ENCODE data around the gene LVRN. TPM values are rescaled to one million over a fixed set of nuclear protein-coding genes. Genes with fewer than 3 reads are reported as not detected.

Gene LVRN
- total and polyA plus RNA-seq, 4 experiments from 2014 or later, result not detected

GRCh38 chr5:116025866-116026265 lies 63.6 kb downstream of the LVRN start:
- H3K4me3 ChIP-seq (ENCODE audit: low read length in 2 of 2), result no peak overlapping the region
- H3K4me1 ChIP-seq (ENCODE audit: insufficient read depth, low read length), result no peaks in the 10 kb centered on the region
- H3K27me3 ChIP-seq (ENCODE audit: insufficient read depth, low read length), result no peaks in the 10 kb centered on the region
- Mint-ChIP-seq H3K27ac (no peak overlapping the region), H3K27me3 (peaks cover 3 to 15% of the 10 kb centered on the region in 2 donors), H3K36me3 (no peaks in the 10 kb centered on the region), H3K4me1 (no peaks in the 10 kb centered on the region), H3K9me3 (no peaks in the 10 kb centered on the region), H3K4me3 (no peak overlapping the region)
- no peak for DNase-seq
- intact Hi-C loops (cut with micrococcal nuclease), result no loop called here
- ChIA-PET POLR2A (ENCODE audit: partially characterized antibody) (no interaction called here), CTCF (ENCODE audit: partially characterized antibody) (no interaction called here)
- H3K36me3 ChIP-seq (ENCODE audit: insufficient read depth, low read length), result no peaks in the 10 kb centered on the region
- no peak overlapping the region for H3K27ac ChIP-seq (ENCODE audit: low read depth, low read length)
- H3K9me3 ChIP-seq (ENCODE audit: control insufficient read depth in 1 of 2, low read length in 2 of 2), result no peaks in the 10 kb centered on the region

- no peaks in the 10 kb centered on the region for H3K36me3 ChIP-seq (ENCODE audit: insufficient read depth, low read length)
- H3K4me1 ChIP-seq (ENCODE audit: insufficient read depth, low read length), result no peaks in the 10 kb centered on the region
- no peak within 1 kb of the TSS for H3K27ac ChIP-seq (ENCODE audit: low read depth, low read length)
- no peaks in the 10 kb centered on the region for H3K27me3 ChIP-seq (ENCODE audit: insufficient read depth, low read length)
- H3K9me3 ChIP-seq (ENCODE audit: control insufficient read depth in 1 of 2, low read length in 2 of 2), result no peaks in the 10 kb centered on the region
- no peak within 1 kb of the TSS for H3K4me3 Mint-ChIP-seq
- H3K4me3 ChIP-seq (ENCODE audit: low read length in 2 of 2), result no peak within 1 kb of the TSS
- peaks cover 0 to 1% (median 0%) of the 10 kb centered on the region in 4 donors for H3K4me1 Mint-ChIP-seq
- H3K27me3 Mint-ChIP-seq, result peaks cover 6 to 15% of the 10 kb centered on the region in 2 donors
- H3K9me3 Mint-ChIP-seq, result no peaks in the 10 kb centered on the region
- no peaks in the 10 kb centered on the region for H3K36me3 Mint-ChIP-seq
- intact Hi-C loops (cut with micrococcal nuclease), result no loop called here
- POLR2A ChIA-PET (ENCODE audit: partially characterized antibody), result no interaction called here
- no peak for DNase-seq
- CTCF ChIA-PET (ENCODE audit: partially characterized antibody), result interaction anchor here (1.3 kb wide), 1 partner anchor 397 kb away, joined by 4 read pairs; no protein-coding TSS in a partner anchor
- no peak within 1 kb of the TSS for H3K27ac Mint-ChIP-seq
Observed at GRCh38 chr5:116032094-116032517, 69.8 kb downstream of the LVRN start, which contains the start of gene ARL14EPL. TSS of gene ARL14EPL (plus strand) at chr5:116032472. CDS start at chr5:116051466, 18,994 bp downstream.

- Histone ChIP-seq H3K27me3 (ENCODE audit: insufficient read depth, low read length) (no peaks in the 10 kb centered on the region), H3K9me3 (ENCODE audit: control insufficient read depth in 1 of 2, low read length in 2 of 2) (no peaks in the 10 kb centered on the region), H3K4me3 (ENCODE audit: low read length in 2 of 2) (no peak overlapping the region), H3K36me3 (ENCODE audit: insufficient read depth, low read length) (no peaks in the 10 kb centered on the region), H3K27ac (ENCODE audit: low read depth, low read length) (no peak overlapping the region), H3K4me1 (ENCODE audit: insufficient read depth, low read length) (no peaks in the 10 kb centered on the region)
- Mint-ChIP-seq H3K27me3 (peaks cover 9 to 14% of the 10 kb centered on the region in 2 donors), H3K27ac (no peak overlapping the region), H3K36me3 (no peaks in the 10 kb centered on the region), H3K9me3 (no peaks in the 10 kb centered on the region), H3K4me1 (peaks cover 0 to 1% (median 0%) of the 10 kb centered on the region in 4 donors), H3K4me3 (no peak overlapping the region)
- CTCF ChIA-PET (ENCODE audit: partially characterized antibody), result no interaction called here
- POLR2A ChIA-PET (ENCODE audit: partially characterized antibody), result no interaction called here
- DNase-seq, result no peak
- intact Hi-C loops (cut with micrococcal nuclease), result no loop called here
Observed at GRCh38 chr5:116032991-116033390, 70.7 kb downstream of the LVRN start.

GRCh38 chr5:116035123-116035522 lies 72.8 kb downstream of the LVRN start:
- CTCF ChIA-PET (ENCODE audit: partially characterized antibody), result no interaction called here
- POLR2A ChIA-PET (ENCODE audit: partially characterized antibody), result no interaction called here
- Mint-ChIP-seq H3K4me3 (no peak overlapping the region), H3K27me3 (peaks cover 10 to 15% of the 10 kb centered on the region in 2 donors), H3K4me1 (peaks cover 0 to 1% (median 0%) of the 10 kb centered on the region in 4 donors), H3K27ac (no peak overlapping the region), H3K36me3 (no peaks in the 10 kb centered on the region), H3K9me3 (no peaks in the 10 kb centered on the region)
- intact Hi-C loops (cut with micrococcal nuclease), result no loop called here
- no peak overlapping the region for H3K27ac ChIP-seq (ENCODE audit: low read depth, low read length)
- no peaks in the 10 kb centered on the region for H3K9me3 ChIP-seq (ENCODE audit: control insufficient read depth in 1 of 2, low read length in 2 of 2)
- no peak overlapping the region for H3K4me3 ChIP-seq (ENCODE audit: low read length in 2 of 2)
- no peak for DNase-seq
- H3K4me1 ChIP-seq (ENCODE audit: insufficient read depth, low read length), result no peaks in the 10 kb centered on the region
- H3K27me3 ChIP-seq (ENCODE audit: insufficient read depth, low read length), result no peaks in the 10 kb centered on the region
- H3K36me3 ChIP-seq (ENCODE audit: insufficient read depth, low read length), result no peaks in the 10 kb centered on the region

- Mint-ChIP-seq H3K4me3 (no peak overlapping the region), H3K36me3 (no peaks in the 10 kb centered on the region), H3K27me3 (peaks cover 11 to 15% of the 10 kb centered on the region in 2 donors), H3K4me1 (no peaks in the 10 kb centered on the region), H3K27ac (no peak overlapping the region), H3K9me3 (peaks cover 0 to 2% (median 0%) of the 10 kb centered on the region in 8 donors)
- Histone ChIP-seq H3K27me3 (ENCODE audit: insufficient read depth, low read length) (no peaks in the 10 kb centered on the region), H3K9me3 (ENCODE audit: control insufficient read depth in 1 of 2, low read length in 2 of 2) (no peaks in the 10 kb centered on the region), H3K4me3 (ENCODE audit: low read length in 2 of 2) (no peak overlapping the region), H3K27ac (ENCODE audit: low read depth, low read length) (no peak overlapping the region), H3K36me3 (ENCODE audit: insufficient read depth, low read length) (no peaks in the 10 kb centered on the region), H3K4me1 (ENCODE audit: insufficient read depth, low read length) (no peaks in the 10 kb centered on the region)
- ChIA-PET POLR2A (ENCODE audit: partially characterized antibody) (no interaction called here), CTCF (ENCODE audit: partially characterized antibody) (no interaction called here)
- no peak for DNase-seq
- intact Hi-C loops (cut with micrococcal nuclease), result no loop called here
Observed at GRCh38 chr5:116037236-116037822, 75.1 kb downstream of the LVRN start.

- H3K27me3 Mint-ChIP-seq, result peaks cover 12 to 16% of the 10 kb centered on the region in 2 donors
- H3K9me3 Mint-ChIP-seq, result peaks cover 0 to 2% (median 0%) of the 10 kb centered on the region in 8 donors
- ChIA-PET POLR2A (ENCODE audit: partially characterized antibody) (no interaction called here), CTCF (ENCODE audit: partially characterized antibody) (no interaction called here)
- no peaks in the 10 kb centered on the region for H3K4me1 ChIP-seq (ENCODE audit: insufficient read depth, low read length)
- H3K4me3 Mint-ChIP-seq, result no peak overlapping the region
- H3K4me3 ChIP-seq (ENCODE audit: low read length in 2 of 2), result no peak overlapping the region
- intact Hi-C loops (cut with micrococcal nuclease), result no loop called here
- DNase-seq, result no peak
- no peaks in the 10 kb centered on the region for H3K27me3 ChIP-seq (ENCODE audit: insufficient read depth, low read length)
- H3K27ac Mint-ChIP-seq, result no peak overlapping the region
- H3K9me3 ChIP-seq (ENCODE audit: control insufficient read depth in 1 of 2, low read length in 2 of 2), result no peaks in the 10 kb centered on the region
- H3K27ac ChIP-seq (ENCODE audit: low read depth, low read length), result no peak overlapping the region
- H3K36me3 ChIP-seq (ENCODE audit: insufficient read depth, low read length), result no peaks in the 10 kb centered on the region
- no peaks in the 10 kb centered on the region for H3K36me3 Mint-ChIP-seq
- no peaks in the 10 kb centered on the region for H3K4me1 Mint-ChIP-seq
Observed at GRCh38 chr5:116038817-116039216, 76.5 kb downstream of the LVRN start.

GRCh38 chr5:116042375-116042774 lies 80.1 kb downstream of the LVRN start:
- Mint-ChIP-seq H3K4me3 (no peak overlapping the region), H3K9me3 (peaks cover 0 to 2% (median 0%) of the 10 kb centered on the region in 8 donors), H3K27me3 (peaks cover 9 to 12% of the 10 kb centered on the region in 2 donors), H3K36me3 (no peaks in the 10 kb centered on the region), H3K27ac (no peak overlapping the region), H3K4me1 (no peaks in the 10 kb centered on the region)
- intact Hi-C loops (cut with micrococcal nuclease), result no loop called here
- H3K27me3 ChIP-seq (ENCODE audit: insufficient read depth, low read length), result no peaks in the 10 kb centered on the region
- H3K9me3 ChIP-seq (ENCODE audit: control insufficient read depth in 1 of 2, low read length in 2 of 2), result no peaks in the 10 kb centered on the region
- CTCF ChIA-PET (ENCODE audit: partially characterized antibody), result interaction anchor here (0.6 kb wide), 1 partner anchor 468 kb away, joined by 3 read pairs; no protein-coding TSS in a partner anchor
- no peak overlapping the region for H3K27ac ChIP-seq (ENCODE audit: low read depth, low read length)
- H3K4me3 ChIP-seq (ENCODE audit: low read length in 2 of 2), result no peak overlapping the region
- no peaks in the 10 kb centered on the region for H3K36me3 ChIP-seq (ENCODE audit: insufficient read depth, low read length)
- DNase-seq, result no peak
- H3K4me1 ChIP-seq (ENCODE audit: insufficient read depth, low read length), result no peaks in the 10 kb centered on the region
- POLR2A ChIA-PET (ENCODE audit: partially characterized antibody), result no interaction called here

Measured in CD4-positive, alpha-beta memory T cell (primary cell).